ENCODE results near the gene GTF2IRD1.
"Not testable (repeated sequence)": the region's sequence is repeated elsewhere in the genome, so short reads cannot be mapped to it uniquely, and the experiment has no call there.

The GTF2IRD1 gene

DNA sequence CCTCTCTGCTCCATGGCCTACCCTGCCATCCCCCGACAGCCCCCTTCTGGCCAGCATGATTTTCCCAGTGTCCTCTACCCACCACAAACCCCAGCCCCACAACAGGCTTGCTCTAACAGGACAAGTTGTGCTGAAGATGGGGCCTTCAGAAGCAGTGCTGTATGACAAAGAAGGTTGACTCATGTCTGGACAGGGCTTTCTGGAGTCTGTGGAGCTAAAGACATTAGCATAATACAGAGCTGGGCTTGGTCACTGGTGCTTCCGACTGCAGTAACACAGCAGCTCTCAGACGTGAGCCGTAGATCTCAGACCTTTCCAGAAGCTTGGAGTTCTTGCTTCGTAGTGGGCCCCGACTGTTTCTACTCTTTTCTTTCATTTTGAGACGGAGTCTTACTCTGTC is 100.5 kb downstream of the GTF2IRD1 start:
- Mint-ChIP-seq H3K9me3 (no peaks in the 10 kb centered on the region), H3K36me3 (ENCODE audit: low read depth) (no peaks in the 10 kb centered on the region), H3K4me1 (ENCODE audit: low read depth) (no peaks in the 10 kb centered on the region), H3K4me3 (no peak overlapping the region), H3K27ac (no peak overlapping the region), H3K27me3 (ENCODE audit: low read depth) (no peaks in the 10 kb centered on the region)

DNA sequence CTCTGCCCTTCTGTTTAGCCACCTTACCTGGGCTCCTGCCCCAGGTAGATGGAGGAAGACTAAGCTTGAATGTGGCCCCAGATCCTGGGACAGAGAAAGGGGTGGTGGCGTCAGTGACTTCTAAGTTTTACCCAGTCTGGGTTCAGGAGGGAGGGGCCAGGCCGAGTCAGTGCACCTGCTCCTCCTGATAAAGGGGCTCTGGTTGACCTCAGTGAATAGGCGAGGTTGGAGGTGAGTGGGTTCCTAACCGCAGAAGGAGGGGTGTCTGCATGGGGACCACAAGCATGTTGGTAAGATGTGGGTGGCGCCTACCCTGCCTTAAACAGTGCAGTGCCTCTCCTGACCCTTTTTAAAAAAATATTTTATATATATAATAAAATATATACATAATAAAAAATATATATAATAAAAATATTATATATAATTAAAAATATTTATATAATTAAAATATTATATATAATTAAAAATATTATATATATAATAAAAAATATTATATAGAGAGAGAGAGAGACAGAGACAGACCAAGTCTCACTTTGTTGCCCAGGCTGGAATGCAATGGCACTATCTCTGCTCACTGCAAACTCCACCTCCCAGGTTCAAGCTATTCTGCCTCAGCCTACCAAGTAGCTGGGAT is 106.5 kb downstream of the GTF2IRD1 start:
- no peak overlapping the region for H3K4me3 Mint-ChIP-seq
- no peaks in the 10 kb centered on the region for H3K4me1 Mint-ChIP-seq (ENCODE audit: low read depth)
- H3K27me3 Mint-ChIP-seq (ENCODE audit: low read depth): no peaks in the 10 kb centered on the region

DNA sequence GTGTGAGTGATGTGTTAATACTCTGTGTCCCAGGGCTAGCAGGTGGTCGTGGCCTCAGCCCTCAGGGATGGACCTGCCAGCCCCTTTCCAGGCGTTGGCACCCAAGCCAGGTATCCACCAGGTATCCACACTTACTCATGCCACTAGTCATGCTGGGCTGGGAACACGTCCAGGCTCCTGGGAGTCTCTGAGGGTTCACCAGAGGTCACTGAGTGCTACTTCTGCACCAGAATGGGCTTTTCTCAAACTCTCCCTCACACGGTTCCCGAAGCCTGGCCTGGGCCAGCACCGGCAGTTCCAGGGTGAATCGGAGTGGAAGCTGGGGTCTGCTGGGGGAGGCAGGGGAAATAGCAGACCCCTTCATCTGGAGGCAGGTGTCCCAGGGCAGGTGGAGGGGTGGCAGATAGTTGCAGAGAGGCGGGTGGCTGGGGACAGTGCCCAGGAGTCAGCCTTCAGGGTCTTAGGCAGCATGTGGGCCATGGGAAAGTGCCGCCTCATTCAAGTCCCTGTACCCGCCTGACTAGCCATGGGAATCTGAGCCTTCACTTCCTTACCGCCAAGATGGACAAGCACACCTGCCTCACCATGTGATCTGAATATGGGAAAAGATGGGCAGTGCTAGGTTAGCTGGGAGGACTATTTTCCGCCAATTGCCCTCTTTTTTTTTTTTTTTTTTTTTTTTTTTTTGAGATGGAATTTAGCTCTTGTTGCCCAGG is 108.3 kb downstream of the GTF2IRD1 start:
- no peak overlapping the region for H3K27ac Mint-ChIP-seq
- no peaks in the 10 kb centered on the region for H3K9me3 Mint-ChIP-seq
- no peaks in the 10 kb centered on the region for H3K27me3 Mint-ChIP-seq (ENCODE audit: low read depth)
- H3K4me3 Mint-ChIP-seq: no peak overlapping the region
- H3K36me3 Mint-ChIP-seq (ENCODE audit: low read depth): no peaks in the 10 kb centered on the region
- no peaks in the 10 kb centered on the region for H3K4me1 Mint-ChIP-seq (ENCODE audit: low read depth)

More for the DNA sequence above, 106.5 kb downstream of the GTF2IRD1 start:
- Mint-ChIP-seq H3K9me3 (no peaks in the 10 kb centered on the region), H3K36me3 (ENCODE audit: low read depth) (no peaks in the 10 kb centered on the region), H3K27ac (no peak overlapping the region)

DNA sequence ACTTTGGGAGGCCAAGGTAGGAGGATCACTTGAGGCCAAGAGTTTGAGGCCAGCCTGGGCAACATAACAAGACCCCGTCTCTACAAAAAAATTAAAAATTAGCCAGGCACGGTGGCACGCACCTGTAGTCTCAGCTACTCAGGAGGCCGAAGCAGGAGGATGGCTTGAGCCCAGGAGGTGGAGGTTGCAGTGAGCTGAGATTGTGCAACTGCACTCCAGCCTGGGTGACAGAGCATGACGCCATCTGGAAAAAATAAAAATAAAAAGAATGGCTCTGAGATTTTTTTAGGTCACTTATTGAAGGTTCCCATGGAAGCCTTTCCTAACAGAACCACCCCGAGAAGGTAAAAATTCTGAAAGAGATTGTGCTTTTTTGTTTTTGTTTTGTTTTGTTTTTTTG is 109.9 kb downstream of the GTF2IRD1 start:
- not testable (repeated sequence) for H3K27ac Mint-ChIP-seq; H3K36me3 Mint-ChIP-seq (ENCODE audit: low read depth); H3K9me3 Mint-ChIP-seq; H3K4me3 Mint-ChIP-seq; H3K27me3 Mint-ChIP-seq (ENCODE audit: low read depth); H3K4me1 Mint-ChIP-seq (ENCODE audit: low read depth)

DNA sequence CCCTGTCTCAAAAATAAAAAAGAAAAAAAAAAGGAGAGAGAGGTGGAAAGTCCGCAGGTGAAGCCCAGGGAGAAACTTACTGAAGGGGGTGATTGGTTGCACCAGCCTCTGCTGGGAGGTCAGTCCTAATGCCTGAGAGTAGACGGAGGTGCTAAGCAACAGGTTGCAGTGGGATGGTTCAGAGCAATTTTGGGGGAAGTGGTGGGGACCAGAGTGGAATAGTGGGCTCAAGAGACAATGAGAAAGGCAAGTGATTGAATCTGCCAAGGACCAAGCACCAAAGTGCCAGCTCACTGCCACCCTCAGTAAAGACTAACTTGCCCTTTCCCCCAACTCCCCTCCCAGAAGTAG is 113.6 kb downstream of the GTF2IRD1 start:
- H3K4me3 Mint-ChIP-seq: no peak overlapping the region
- H3K27ac Mint-ChIP-seq: no peak overlapping the region
- no peaks in the 10 kb centered on the region for H3K27me3 Mint-ChIP-seq (ENCODE audit: low read depth)
- peaks cover 7% of the 10 kb centered on the region for H3K4me1 Mint-ChIP-seq (ENCODE audit: low read depth)
- H3K36me3 Mint-ChIP-seq (ENCODE audit: low read depth): no peaks in the 10 kb centered on the region
- H3K9me3 Mint-ChIP-seq: no peaks in the 10 kb centered on the region

DNA sequence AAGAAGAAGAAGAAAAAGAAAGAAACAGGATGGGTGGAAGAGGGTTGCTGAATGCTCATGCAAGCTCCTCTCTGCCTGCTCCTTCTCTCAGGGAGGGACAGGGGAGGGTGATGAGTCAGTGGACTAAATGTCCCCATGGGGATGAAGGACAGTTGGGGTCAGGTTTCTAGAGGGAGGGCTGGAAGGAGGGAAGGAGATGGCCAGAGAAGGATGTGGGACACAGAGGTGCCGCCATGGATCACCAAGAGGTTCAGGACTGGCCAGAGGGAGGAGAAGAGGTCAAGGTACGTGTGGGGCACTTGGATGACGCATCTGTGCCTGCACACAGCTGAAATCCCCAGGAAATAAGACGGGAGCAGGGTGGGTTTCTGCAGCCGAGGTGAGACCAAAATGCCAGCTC is 115.0 kb downstream of the GTF2IRD1 start:
- no peaks in the 10 kb centered on the region for H3K36me3 Mint-ChIP-seq (ENCODE audit: low read depth)
- H3K4me1 Mint-ChIP-seq (ENCODE audit: low read depth): peaks cover 7% of the 10 kb centered on the region
- no peaks in the 10 kb centered on the region for H3K27me3 Mint-ChIP-seq (ENCODE audit: low read depth)
- H3K27ac Mint-ChIP-seq: no peak overlapping the region
- no peak overlapping the region for H3K4me3 Mint-ChIP-seq
- H3K9me3 Mint-ChIP-seq: no peaks in the 10 kb centered on the region

DNA sequence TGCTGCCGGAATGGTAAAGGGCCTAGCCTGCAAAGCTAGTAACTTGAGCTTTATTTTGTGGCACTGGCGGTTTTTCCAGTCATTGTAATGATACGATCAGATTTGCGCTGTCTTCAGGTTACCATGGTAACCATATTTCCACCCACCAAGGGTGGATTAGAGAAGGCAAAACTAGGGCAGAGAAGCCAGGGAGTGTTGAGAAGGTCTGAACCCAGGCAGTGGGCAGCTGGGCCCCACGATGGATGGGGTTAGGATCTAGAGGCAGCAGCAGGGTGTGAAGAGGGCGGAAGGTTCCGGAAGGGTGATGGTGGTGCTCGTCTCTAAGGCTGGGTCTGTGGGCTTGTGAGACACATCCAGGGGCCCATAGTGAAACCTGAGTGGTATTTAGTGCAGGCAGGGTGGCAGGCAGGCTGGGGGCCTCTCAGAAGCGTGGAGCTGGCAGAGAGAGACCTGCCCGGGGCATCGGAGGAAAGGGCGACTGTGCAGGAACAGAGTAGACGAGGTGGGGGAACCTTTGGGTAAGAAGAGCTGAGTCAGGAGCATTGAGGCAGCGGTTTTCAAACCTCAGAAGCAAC is 115.9 kb downstream of the GTF2IRD1 start:
- H3K27me3 Mint-ChIP-seq (ENCODE audit: low read depth): no peaks in the 10 kb centered on the region
- peaks cover 7% of the 10 kb centered on the region for H3K4me1 Mint-ChIP-seq (ENCODE audit: low read depth)
- H3K36me3 Mint-ChIP-seq (ENCODE audit: low read depth): no peaks in the 10 kb centered on the region
- no peak overlapping the region for H3K4me3 Mint-ChIP-seq
- H3K9me3 Mint-ChIP-seq: no peaks in the 10 kb centered on the region
- H3K27ac Mint-ChIP-seq: peak overlapping the region; percentile 59

DNA sequence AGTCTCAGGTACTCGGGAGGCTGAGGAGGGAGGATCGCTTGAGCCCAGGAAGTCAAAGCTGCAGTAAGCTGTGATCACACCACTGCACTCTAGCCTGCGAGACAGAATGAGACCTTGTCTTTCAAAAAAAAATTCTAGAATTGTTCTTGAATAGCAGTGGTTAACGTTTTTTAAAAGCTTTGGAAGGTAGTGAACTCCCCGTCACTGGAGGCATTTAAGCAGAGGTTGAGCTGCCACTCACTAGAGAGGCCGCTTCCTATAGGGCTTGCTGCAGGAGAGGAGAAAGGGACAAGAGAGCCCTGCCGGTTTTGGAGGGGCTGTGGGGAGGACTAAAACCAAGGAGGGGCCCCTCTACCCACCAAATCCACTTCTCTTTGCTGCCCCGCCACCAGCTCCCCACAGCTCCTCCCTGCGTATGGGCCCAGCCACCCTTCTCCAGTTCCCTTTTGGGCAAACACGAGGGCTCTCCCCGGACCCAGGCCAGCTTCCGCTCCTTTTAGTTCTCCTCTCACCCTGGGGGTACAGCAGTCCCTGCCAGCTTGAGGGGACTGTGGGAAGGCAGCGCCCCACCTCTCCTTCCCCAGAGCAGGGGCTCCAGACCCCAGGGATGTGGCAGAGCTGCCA is 116.9 kb downstream of the GTF2IRD1 start:
- no peaks in the 10 kb centered on the region for H3K36me3 Mint-ChIP-seq (ENCODE audit: low read depth)
- no peak overlapping the region for H3K27ac Mint-ChIP-seq
- peaks cover 7% of the 10 kb centered on the region for H3K4me1 Mint-ChIP-seq (ENCODE audit: low read depth)
- no peak overlapping the region for H3K4me3 Mint-ChIP-seq
- H3K27me3 Mint-ChIP-seq (ENCODE audit: low read depth): no peaks in the 10 kb centered on the region
- H3K9me3 Mint-ChIP-seq: no peaks in the 10 kb centered on the region

DNA sequence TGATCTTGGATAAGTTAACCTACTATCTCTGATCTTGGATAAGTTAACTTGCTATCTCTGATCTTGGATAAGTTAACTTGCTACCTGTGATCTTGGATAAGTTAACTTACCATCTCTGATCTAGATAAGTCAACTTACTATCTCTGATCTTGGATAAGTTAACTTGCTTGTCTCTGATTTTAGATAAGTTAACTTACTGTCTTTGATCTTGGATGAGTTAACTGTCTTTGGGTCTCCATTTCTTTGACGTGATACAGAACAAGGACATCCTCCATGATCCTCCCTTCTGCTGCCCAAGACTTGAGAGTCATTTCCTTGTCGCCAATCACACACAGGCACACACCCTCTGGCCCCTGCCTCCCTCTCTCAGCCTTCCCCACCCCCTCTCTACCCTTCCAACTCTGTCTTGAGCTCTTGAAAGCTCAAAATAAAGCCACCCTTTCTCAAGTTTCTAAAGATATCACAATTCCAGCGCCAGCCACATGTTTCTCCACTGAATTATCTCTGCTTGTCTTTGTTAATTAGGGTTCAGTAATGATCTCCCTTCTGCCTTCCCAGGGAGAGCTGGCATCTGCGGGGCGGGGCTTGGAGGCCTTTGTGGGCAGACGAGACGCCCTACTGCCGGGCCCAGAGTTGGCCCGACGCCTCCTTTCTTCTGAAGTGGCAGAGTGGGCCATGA is 118.7 kb downstream of the GTF2IRD1 start:
- H3K27ac Mint-ChIP-seq: no peak overlapping the region
- H3K4me3 Mint-ChIP-seq: no peak overlapping the region
- H3K27me3 Mint-ChIP-seq (ENCODE audit: low read depth): no peaks in the 10 kb centered on the region
- H3K36me3 Mint-ChIP-seq (ENCODE audit: low read depth): no peaks in the 10 kb centered on the region
- peaks cover 7% of the 10 kb centered on the region for H3K4me1 Mint-ChIP-seq (ENCODE audit: low read depth)
- no peaks in the 10 kb centered on the region for H3K9me3 Mint-ChIP-seq

DNA sequence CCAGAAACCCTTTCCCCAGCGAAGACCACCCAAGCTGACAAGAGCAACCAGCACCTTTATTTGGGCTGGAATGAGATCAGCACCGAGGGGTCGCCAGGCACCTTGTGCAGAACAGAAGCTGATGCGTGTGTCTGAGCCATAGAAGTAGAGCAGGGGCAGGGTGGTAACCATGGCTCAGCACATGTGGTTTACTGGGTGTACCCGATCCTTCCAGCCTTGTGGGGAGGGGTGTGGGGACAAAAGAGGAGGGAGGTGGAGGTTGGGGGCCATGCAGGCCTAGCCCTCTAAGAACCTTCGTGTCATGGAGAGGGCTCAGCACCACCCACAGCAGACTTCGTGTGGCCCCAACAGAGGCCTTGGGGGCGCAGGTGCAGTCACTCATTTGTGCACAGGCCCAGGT is 119.8 kb downstream of the GTF2IRD1 start:
- Mint-ChIP-seq H3K4me3 (no peak overlapping the region), H3K36me3 (ENCODE audit: low read depth) (no peaks in the 10 kb centered on the region), H3K4me1 (ENCODE audit: low read depth) (peaks cover 7% of the 10 kb centered on the region), H3K27me3 (ENCODE audit: low read depth) (no peaks in the 10 kb centered on the region), H3K27ac (no peak overlapping the region), H3K9me3 (no peaks in the 10 kb centered on the region)

DNA sequence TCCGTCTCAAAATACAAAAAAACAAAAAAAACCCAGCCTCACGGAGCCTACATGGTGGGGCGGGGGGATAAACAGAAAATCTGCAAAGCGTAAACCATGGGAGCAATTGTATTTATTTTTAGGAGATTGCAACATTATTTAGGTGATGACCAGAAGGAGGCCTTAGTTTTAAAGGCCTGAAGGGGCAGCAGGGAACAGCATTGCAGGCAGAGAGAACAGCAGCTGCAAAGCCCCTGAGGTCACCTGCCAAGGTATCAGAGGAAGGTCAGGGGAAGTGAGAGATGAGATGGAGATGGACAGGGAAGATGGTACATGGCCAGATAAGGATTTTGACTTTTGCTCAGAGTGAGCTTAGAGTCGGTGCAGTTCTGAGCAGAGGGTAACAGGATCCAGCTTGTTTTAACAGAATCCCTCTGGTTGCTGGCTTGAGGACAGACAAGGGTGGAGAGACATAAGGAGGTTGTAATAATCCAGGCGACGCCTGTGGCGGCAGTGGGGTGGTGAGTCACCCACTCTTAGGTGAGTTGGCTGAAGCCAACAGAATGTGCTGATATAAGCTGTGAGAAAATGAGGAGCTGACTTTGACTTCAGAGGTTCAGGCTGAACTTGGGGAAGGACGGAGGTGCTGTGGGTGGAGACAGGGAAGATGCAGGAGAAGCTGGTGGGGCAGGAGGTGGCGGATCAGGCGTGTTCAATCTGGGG is 121.5 kb downstream of the GTF2IRD1 start:
- no peaks in the 10 kb centered on the region for H3K4me1 Mint-ChIP-seq (ENCODE audit: low read depth)
- no peak overlapping the region for H3K27ac Mint-ChIP-seq
- H3K9me3 Mint-ChIP-seq: no peaks in the 10 kb centered on the region
- no peaks in the 10 kb centered on the region for H3K27me3 Mint-ChIP-seq (ENCODE audit: low read depth)
- H3K4me3 Mint-ChIP-seq: no peak overlapping the region
- H3K36me3 Mint-ChIP-seq (ENCODE audit: low read depth): no peaks in the 10 kb centered on the region

DNA sequence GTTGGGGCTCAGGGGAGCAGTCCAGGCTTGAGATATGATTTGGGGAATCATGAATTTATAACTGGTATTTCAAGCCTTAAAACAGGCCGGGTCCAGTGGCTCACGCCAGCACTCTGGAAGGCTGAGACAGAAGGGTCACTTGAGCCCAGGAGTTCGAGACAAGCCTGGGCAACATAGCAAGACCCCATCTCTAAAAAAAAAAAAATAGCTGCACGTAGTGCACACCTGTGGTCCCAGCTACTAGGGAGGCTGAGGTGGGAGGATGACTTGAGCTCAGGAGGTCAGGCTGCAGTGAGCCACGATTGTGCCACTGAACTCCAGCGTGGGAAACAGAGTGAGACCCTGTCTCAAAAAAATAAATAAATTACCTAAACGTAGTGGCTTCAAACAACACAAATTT is 122.1 kb downstream of the GTF2IRD1 start:
- no peaks in the 10 kb centered on the region for H3K9me3 Mint-ChIP-seq
- no peaks in the 10 kb centered on the region for H3K4me1 Mint-ChIP-seq (ENCODE audit: low read depth)
- no peak overlapping the region for H3K4me3 Mint-ChIP-seq
- no peaks in the 10 kb centered on the region for H3K36me3 Mint-ChIP-seq (ENCODE audit: low read depth)
- no peaks in the 10 kb centered on the region for H3K27me3 Mint-ChIP-seq (ENCODE audit: low read depth)
- H3K27ac Mint-ChIP-seq: no peak overlapping the region

DNA sequence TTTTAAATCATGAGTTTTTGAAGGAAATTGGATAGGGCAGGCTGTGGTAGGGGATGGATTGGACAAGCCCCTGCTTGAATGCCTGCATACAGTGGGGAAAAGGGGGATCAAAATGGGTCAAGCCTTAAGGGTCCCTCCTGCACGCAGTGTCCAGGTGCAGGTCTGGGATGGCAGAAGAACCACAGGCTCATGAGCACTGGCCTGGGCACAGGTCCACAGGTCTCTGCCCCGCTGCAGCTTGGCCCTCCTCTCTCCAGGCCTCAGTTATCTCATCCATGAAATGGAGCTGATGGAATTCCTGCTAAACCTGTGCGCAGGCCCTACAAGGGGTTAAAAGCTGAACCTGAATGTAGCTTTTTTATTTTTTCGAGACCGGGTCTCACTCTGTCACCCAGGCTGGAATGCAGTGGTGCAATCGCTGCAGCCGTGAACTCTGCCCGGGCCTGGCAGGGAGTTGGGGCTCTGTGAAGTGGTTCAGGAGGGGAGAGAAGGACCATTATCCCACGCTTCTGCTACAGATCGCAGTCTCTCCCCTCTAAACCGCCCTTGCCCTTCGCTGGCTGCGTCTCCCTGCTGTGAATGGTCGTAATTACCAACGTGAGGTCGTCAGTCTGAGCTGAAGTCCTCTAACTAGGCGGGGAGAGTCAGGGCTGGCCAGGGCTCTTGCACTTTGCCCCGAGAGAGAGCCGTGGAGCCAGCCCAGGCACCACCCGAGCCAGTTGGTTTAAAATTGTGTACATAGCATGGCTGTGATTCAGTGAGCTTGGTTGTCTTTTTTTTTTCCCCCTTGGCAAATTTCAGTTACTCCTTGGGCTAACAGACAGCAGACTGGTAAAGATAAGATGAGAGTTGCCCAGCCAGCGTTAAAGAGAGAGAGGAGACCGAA is 126.3 kb downstream of the GTF2IRD1 start:
- Mint-ChIP-seq H3K27me3 (ENCODE audit: low read depth) (no peaks in the 10 kb centered on the region), H3K4me1 (ENCODE audit: low read depth) (no peaks in the 10 kb centered on the region), H3K4me3 (no peak overlapping the region), H3K36me3 (ENCODE audit: low read depth) (no peaks in the 10 kb centered on the region), H3K27ac (no peak overlapping the region), H3K9me3 (no peaks in the 10 kb centered on the region)

All from T-helper 1 cell treated with Interleukin-12 subunit alpha and Interleukin-12 subunit beta and Interleukin-4 antibody, amounts not matched to agents 30 μg/mL and 1 μg/mL, for 36 hours (primary cell).